ENCODE data around the gene IL12RB2. TPM values are rescaled to one million over a fixed set of nuclear protein-coding genes. Genes with fewer than 3 reads are reported as not detected.

Gene IL12RB2
- total RNA-seq, 6 experiments from 2014 or later: 0.12 to 1.3 (median 0.31) TPM

DNA sequence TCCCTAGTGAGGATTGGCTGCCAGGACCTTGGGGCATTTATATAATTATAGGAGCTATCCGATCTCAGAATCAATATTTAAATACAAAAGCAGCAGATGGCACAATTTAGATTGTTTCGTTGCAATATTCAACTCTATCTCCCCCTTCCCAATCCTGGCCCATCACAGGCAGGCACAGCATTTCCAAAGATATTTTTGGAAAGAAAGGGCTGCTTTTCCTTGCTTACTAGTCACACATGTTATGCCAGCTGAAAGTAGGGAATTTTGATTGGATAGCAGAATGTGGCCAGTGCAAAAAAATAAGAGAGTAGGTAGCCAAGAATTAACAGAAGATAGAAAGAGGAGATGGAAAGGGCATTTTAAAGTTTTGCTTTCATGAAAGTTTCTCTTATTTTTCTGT lies 37.9 kb downstream of the IL12RB2 start:
- DNase-seq: no peak
- Histone ChIP-seq H3K9me3 (no peaks in the 10 kb centered on the region), H3K27ac (no peak overlapping the region), H3K36me3 (no peaks in the 10 kb centered on the region), H3K4me3 (no peak overlapping the region), H3K27me3 (no peaks in the 10 kb centered on the region), H3K4me1 (no peaks in the 10 kb centered on the region)
- ATAC-seq: no peak
- intact Hi-C loops (cut with DNase I): loop anchor here in 1 of 2 donors (10.0 kb wide), 1 partner anchor 139 kb away; no protein-coding TSS in a partner anchor
- 18% methylated on average over 2 of the region's 2 CpGs for WGBS (ENCODE audit: insufficient coverage, low coverage, low lambda C conversion rate, missing lambda C conversion rate)
- TF ChIP-seq POLR2A (IDR thresholded peaks at IDR 0.05): no peak
- TF ChIP-seq, protein P1, sequence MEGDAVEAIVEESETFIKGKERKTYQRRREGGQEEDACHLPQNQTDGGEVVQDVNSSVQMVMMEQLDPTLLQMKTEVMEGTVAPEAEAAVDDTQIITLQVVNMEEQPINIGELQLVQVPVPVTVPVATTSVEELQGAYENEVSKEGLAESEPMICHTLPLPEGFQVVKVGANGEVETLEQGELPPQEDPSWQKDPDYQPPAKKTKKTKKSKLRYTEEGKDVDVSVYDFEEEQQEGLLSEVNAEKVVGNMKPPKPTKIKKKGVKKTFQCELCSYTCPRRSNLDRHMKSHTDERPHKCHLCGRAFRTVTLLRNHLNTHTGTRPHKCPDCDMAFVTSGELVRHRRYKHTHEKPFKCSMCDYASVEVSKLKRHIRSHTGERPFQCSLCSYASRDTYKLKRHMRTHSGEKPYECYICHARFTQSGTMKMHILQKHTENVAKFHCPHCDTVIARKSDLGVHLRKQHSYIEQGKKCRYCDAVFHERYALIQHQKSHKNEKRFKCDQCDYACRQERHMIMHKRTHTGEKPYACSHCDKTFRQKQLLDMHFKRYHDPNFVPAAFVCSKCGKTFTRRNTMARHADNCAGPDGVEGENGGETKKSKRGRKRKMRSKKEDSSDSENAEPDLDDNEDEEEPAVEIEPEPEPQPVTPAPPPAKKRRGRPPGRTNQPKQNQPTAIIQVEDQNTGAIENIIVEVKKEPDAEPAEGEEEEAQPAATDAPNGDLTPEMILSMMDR (IDR thresholded peaks at IDR 0.05): no peak

- H3K36me3 ChIP-seq: no peaks in the 10 kb centered on the region
- 94% methylated on average over 1 of the region's 1 CpG for WGBS (ENCODE audit: insufficient coverage, low coverage, low lambda C conversion rate, missing lambda C conversion rate)
Measured at GRCh38 chr1:67346982-67347381, 39.3 kb downstream of the IL12RB2 start.

GRCh38 chr1:67347688-67348472 lies 40.2 kb downstream of the IL12RB2 start:
- intact Hi-C loops (cut with DNase I): loop anchor here in 1 of 2 donors (10.0 kb wide), 1 partner anchor 137 kb away; no protein-coding TSS in a partner anchor
- DNase-seq (peak in 1 of 3 donors; percentile 49), ATAC-seq (peak; percentile 82 to 90 (median 88))

More at GRCh38 chr1:67346982-67347381, 39.3 kb downstream of the IL12RB2 start:
- H3K27ac ChIP-seq: no peak overlapping the region
- H3K9me3 ChIP-seq: no peaks in the 10 kb centered on the region
- no peak overlapping the region for H3K4me3 ChIP-seq
- intact Hi-C loops (cut with DNase I): loop anchor here in 1 of 2 donors (10.0 kb wide), 1 partner anchor 138 kb away; no protein-coding TSS in a partner anchor
- no peak for ATAC-seq
- H3K27me3 ChIP-seq: no peaks in the 10 kb centered on the region
- TF ChIP-seq, protein P1 (IDR thresholded peaks at IDR 0.05): no peak
- no peak for TF ChIP-seq POLR2A (IDR thresholded peaks at IDR 0.05)
- H3K4me1 ChIP-seq: no peaks in the 10 kb centered on the region
- DNase-seq: no peak

DNA sequence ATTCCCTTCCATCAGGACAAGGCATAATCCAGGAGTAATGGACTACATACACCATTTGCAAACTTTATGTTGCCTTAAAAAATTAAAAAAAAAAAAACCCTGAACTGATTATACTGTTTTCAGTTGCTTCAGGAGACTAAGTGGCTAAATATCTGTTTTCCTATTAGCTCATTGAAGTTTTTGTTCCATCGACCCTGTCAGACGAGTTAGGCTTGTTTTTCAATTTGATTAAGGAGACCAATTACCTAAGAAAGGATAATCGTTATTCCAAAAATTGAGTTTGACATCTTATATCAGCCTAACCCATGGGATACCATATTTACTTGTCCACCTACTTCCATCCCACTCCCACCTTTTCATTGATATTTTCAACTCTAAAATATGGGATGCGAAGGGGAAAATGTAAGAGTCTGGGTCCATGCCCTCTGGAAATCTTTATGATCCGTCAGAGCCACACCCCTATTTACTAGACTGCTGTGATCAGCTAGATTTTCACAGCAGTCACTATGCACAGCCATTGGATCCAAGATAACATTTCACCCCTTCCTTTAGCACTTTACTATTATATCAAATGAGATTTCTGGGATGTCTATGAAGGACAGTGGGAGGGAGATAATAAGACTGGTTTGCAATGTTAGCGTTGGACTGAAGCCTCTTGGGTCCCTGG lies 41.0 kb downstream of the IL12RB2 start:
- no peaks in the 10 kb centered on the region for H3K4me1 ChIP-seq
- H3K27me3 ChIP-seq: no peaks in the 10 kb centered on the region
- no peak overlapping the region for H3K27ac ChIP-seq
- no peaks in the 10 kb centered on the region for H3K36me3 ChIP-seq
- no peaks in the 10 kb centered on the region for H3K9me3 ChIP-seq
- ATAC-seq (no peak), DNase-seq (no peak)
- intact Hi-C loops (cut with DNase I): loop anchor here in 1 of 2 donors (10.0 kb wide), 1 partner anchor 136 kb away; no protein-coding TSS in a partner anchor
- WGBS (ENCODE audit: insufficient coverage, low coverage, low lambda C conversion rate, missing lambda C conversion rate): 75% methylated on average over 5 of the region's 6 CpGs
- H3K4me3 ChIP-seq: no peak overlapping the region
- TF ChIP-seq, protein P1 (IDR thresholded peaks at IDR 0.05): no peak
- no peak for TF ChIP-seq POLR2A (IDR thresholded peaks at IDR 0.05)

More at GRCh38 chr1:67347688-67348472, 40.2 kb downstream of the IL12RB2 start:
- H3K4me1 ChIP-seq: no peaks in the 10 kb centered on the region
- no peaks in the 10 kb centered on the region for H3K27me3 ChIP-seq
- H3K36me3 ChIP-seq: no peaks in the 10 kb centered on the region
- TF ChIP-seq POLR2A (IDR thresholded peaks at IDR 0.05): no peak
- TF ChIP-seq, protein P1 (IDR thresholded peaks at IDR 0.05): peak; percentile 67 to 74 (median 74)
- H3K27ac ChIP-seq: no peak overlapping the region
- no peak overlapping the region for H3K4me3 ChIP-seq
- H3K9me3 ChIP-seq: no peaks in the 10 kb centered on the region
- WGBS (ENCODE audit: insufficient coverage, low coverage, low lambda C conversion rate, missing lambda C conversion rate): 15% methylated on average over 4 of the region's 12 CpGs
